HG02943 (cell line): ENCODE data around the gene LRP5.
A peak's percentile ranks its signal among the peaks of the same experiment; 100 is the strongest.
"Not testable (repeated sequence)": the region's sequence is repeated elsewhere in the genome, so short reads cannot be mapped to it uniquely, and the experiment has no call there.

Experiments
- ATAC-seq: cut with Tn5 transposase; IDR thresholded peaks from one replicate; pipeline ENCODE4 v1.9.1; 2021; ENCODE audit warnings: mild to moderate bottlenecking, low read depth, moderate library complexity; ENCODE audit not compliant: unreplicated experiment

The LRP5 gene

DNA sequence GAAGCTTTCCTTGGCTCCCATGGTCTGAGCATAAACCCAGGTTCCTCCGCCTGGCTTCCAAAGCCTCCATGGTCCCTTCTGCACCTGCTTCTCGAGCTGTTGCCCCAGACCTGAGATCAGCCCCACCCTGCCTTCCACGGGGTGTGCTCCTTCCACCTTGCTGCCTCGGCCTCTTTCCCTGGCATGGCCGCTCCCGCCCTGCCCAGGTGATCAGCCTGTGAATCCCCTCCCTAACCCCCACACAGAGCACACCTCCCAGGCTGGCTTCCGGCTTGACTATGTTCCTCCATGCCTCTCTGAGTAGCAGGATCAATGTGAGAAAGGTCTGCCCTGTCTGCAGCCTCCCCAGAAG lies 145.5 kb downstream of the LRP5 start:
- ATAC-seq = no peak

DNA sequence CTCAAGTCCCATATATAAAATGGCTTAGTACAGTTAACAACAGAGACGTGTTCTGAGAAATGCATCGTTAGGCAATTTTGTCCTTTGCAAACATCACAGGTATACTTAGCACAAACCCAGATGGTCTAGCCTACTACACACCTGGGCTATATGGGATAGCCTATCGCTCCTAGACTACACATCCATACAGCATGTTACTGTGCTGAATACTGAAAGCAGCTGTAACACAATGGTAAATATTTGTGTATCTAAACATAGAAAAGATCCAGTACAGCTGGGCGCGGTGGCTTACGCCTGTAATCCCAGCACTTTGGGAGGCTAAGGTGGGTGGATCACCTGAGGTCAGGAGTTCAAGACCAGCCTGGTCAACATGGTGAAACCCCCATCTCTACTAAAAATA lies 145.9 kb downstream of the LRP5 start:
- ATAC-seq = not testable (repeated sequence)

- peak; percentile 82 for ATAC-seq
Measured at GRCh38 chr11:68459886-68460740, 147.7 kb downstream of the LRP5 start.

DNA sequence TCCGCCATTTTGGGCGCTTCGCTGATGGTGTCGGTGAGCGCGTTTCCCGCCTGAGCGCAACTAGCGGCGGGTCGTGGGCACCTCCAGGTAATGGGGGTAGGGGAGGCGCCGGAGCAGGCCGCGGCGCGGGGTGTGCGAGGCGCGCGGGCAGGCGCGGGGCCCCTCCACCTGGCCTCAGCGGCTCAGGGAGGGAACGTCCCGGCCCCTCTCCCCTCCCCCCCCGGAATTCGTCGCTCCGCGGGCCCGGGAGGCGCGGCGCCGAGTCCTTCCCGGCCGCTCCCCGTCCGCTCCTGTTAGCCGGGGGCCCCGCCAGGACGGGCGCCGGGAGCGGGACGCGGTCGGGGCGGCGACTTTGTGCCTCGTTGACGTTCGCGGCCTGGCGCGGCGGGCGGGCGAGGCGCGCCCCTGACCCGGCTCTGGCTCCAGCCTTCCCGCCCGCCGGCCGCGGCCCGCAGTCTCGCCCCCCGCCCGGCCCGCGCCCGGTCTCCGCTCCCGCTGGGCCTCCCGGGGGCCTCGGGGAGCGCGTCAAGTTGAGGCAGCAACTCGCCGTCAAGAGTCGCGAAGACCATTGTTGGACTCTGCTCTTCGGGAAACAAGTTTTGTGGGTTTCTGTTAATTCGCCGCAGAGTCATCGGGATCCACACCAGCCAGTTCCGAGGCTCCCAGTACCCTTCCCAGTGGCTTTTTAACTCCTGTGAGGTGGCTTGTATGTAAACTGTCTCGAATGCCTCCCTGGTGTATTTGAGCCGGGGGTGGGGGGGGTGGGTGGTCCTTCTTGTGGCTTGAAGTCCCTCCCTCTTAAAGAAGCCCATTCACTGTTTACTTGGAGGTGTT lies 148.6 kb downstream of the LRP5 start, which contains the start of gene PPP6R3:
TSS of gene PPP6R3 (plus strand) at position 12 of the 834 bp plus-strand sequence. CDS start 76,913 bp downstream, outside the sequence.
- ATAC-seq = peak; percentile 26

GRCh38 chr11:68461575-68461917 lies 149.2 kb downstream of the LRP5 start:
- ATAC-seq = no peak

DNA sequence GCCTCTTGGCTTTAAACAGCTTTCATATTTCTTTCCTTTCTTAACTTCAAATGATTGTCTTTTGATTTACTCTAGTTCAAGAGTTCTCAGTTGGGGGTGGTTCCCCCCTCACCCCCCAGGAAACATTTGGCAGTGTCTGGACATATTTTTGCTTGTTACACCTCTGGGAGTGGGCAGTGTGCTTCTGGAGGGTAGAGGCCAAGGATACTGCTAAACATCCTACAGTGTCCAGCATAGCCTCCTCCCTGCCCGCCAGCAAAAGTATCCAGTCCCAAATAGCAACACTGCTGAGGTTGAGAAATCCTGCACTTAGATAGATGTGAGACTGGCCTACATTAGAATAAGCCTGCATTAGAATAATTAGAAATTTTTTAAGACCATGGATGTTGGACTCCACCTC lies 151.3 kb downstream of the LRP5 start:
- ATAC-seq = no peak

DNA sequence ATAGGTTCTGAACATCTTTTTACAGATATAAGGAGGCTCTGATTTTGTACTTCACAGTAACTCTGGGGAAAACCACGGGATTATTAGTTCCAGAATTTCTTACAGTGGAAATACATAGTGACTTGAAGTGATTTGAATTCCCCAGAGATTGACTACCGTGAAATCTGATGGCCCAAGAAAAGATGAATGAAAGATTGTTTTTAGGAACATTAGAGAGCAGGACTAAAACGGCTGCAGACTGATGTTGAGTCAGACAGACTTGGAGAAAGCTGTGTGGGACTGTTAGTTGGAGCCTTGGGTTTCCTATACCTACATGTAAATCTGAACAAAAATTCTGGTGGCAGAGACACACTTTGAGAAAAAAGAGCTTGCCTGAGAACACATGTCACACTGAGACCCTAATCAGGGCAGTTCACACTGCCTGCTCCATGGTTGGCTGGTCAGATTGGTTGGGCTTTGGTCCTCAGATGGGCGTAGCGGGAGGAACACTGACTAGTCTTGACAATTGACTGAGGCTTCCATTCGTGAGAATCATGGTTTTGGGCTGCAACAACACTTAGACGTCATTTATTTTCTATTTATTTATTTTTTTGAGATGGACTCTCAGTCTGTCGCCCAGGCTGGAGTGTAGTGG lies 154.9 kb downstream of the LRP5 start:
- no peak for ATAC-seq

DNA sequence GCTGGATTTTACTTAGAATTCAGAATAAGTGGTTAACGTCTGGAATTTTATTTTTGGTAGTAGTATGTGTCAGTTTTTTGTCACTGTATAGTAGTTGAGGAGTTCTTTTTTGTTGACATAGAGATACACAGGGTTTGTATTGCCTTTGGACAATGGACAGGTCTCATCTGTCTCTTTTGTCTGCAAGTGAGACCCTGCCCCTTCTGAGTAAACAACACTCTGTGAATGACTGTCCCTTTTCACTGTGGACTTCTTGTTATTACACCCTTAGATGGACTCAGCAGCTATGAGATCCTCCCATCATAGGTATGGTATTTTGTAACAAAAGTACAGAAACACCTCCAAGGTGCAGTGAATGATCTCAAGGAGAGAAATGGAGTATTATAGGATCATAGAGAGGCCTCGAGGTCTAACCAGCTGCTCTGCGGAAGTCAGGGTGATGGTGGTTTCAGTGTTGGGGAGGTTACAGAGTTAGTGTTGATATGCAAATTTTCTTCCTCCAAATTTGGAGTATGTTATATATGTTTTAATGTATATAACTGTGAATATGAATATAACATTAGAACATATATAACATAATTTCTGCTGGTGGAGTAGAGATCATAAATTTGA lies 155.9 kb downstream of the LRP5 start:
- no peak for ATAC-seq

DNA sequence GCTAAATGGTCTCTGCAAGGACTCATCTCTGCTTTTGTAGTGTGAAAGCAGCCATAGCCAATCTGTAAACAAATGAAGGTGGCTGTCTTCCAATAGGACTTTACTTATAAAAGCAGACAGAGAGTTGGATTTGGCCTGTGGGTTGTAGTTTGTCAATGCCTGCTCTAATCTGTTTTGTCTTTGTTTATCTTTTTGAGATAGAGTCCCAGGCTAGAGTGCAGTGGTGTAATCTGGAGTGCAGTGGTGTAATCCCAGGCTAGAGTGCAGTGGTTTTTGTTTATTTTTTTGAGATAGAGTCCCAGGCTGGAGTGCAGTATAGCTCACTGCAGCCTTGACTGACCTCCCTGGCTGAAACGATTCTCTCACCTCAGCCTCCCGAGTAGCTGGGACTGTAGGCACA lies 156.7 kb downstream of the LRP5 start:
- ATAC-seq = no peak

DNA sequence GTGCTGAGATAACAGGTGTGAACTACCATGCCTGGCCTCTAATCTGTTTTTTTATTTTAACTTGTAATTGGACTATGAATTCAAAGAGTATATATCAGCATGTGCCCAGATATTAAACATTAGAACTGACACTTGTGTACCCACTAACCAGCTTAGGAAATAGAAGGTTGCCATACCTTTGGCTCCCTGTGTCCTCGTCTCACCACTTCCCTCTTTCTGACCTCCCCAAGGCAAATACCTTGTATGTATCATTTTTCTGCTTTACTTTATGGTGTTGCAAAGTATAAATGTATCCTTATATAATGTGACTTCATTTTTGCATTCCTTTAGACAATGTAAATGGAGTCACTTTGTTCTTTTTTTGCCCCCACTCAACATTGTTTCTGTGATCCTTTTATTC lies 157.3 kb downstream of the LRP5 start:
- ATAC-seq = no peak

- ATAC-seq = no peak
Measured at GRCh38 chr11:68470304-68470811, 158.0 kb downstream of the LRP5 start.

DNA sequence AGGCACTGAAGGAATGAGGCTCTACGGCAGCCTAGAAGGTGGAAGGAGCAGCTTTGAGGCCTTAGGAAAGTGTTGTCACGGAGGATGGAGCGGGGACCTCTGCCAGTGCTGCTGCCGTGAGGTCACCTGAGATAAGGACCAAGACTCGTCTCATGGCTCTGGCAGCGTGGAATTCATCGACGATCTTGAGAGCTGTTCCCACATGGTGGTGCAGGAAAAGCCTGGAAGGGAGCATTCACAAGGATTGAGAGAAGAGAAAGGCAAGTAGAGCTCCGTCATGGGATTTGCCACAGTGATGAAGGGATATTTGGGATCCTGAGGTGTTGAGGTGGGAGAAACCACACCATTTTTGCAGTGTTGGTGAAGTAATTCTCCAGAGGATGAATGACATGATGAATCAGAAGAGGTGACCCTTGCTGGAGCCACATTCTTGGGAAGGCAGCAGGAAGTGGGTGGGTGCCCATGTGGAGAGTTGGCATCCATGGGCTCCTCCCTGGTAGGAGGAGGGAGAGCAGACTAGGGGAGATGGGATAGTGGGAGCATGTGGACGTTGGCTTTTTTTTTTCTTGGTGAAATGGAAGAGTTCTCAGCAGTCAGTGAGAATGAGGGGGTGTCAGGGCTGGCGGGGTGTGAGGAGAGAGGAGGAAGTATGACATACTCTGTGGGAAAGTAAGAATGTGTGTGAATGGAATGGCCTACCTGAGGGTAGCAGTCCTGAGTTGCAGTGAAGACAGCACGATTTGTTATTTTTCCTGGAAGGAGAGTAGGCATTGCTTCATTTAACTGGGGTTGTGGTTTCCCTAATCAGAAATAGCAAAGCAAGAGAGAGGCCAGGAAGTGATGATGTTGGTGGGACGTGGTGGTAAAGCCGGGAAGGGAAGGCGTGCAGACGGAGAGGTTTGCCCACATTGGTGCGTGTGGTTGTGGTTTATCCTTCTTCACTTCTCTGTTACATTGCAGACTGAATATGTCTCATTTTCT lies 159.3 kb downstream of the LRP5 start:
- no peak for ATAC-seq

DNA sequence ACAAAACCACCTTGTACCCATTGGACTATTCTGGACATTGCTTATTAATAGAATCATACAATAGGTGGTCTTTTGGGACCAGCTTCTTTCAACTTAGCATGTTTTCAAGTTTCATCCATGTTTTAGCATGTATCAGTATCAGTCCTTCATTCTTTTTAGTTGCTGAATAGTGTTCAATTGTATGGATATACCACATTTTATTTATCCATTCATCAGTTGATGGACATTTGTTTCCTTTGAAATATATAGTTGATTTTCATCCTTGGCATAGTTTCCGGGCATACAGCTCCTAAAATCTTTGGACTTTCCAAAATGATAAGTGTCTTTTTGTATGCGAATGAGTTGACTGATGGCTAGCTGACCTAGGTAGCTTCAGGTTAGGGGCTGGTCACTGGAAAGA lies 160.4 kb downstream of the LRP5 start:
- ATAC-seq = no peak

DNA sequence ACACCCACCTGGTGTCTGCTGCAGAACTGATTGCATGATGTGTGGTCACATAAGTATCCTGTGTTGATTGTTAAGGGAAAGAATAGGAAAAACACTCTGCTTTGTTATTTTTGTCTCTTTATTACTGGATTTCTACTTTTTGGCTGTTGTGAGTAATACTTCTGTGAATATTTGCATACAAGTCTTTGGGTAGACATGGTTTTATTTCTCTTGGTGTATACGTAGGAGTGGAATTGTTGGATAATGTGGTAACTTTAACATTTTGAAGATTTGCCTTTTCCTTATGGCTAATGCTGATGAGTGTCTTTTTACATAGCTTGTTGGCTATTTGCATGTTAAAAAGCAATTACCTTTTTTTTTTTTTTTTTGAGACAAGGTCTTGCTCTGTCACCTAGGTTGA lies 161.3 kb downstream of the LRP5 start:
- ATAC-seq = no peak

DNA sequence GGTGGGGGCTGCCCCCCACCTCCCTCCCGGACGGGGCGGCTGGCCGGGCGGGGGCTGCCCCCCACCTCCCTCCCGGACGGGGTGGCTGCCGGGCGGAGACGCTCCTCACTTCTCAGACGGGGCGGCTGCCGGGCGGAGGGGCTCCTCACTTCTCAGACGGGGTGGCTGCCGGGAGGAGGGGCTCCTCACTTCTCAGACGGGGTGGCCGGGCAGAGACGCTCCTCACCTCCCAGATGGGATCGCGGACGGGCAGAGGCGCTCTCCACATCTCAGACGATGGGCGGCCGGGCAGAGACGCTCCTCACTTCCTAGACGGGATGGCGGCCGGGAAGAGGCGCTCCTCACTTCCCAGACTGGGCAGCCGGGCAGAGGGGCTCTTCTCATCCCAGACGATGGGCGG lies 163.2 kb downstream of the LRP5 start:
- not testable (repeated sequence) for ATAC-seq

GRCh38 chr11:68479390-68479789 lies 167.0 kb downstream of the LRP5 start:
- ATAC-seq = no peak

DNA sequence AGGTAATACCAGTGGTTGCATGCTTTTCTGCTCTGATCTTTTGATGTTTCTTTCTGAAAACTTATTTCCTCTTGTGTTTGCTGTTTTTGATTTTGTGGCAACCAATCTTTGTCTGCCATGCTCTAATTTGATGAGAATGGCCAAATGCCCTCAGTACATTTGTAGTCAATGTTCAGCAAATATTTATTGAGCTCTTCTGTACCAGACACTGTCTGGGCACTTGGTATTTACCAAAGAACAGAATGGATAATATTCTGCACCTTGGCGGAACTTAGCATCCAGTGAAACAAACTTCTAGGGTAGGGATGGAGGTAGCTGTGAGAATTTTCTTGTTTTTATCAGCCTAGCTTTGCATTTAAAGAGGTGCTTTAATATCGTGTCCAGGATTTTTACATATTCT lies 167.8 kb downstream of the LRP5 start:
- ATAC-seq = no peak

DNA sequence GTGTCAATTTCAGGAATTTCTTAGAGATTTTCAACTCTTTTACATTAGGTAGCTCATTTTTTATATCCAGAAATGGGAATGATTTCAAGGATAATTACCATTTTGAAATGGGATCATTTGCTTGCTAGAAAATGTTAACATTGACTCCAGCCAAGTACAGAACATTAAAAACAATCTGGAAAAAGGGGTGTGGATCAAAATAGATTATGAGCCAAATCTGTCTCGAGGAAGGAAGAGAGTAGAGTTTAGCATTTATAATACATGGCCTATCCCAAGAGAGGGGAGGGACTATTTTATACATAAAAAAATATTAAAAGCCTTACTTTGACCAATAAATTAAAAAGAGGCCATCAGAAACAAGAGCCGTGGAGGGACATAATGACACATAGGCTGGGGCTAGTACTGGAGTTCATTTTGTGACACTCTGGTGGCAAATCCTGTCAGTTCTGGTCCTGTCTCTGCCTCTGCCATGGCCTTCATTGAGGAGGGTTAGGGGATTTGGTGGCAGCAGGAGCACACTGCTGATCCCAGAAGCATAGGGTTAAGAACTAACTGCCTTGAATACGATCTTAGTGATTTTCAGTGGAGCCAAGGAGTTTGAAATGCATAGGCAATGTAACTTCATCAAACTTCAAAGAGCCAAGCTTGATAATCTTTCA lies 168.6 kb downstream of the LRP5 start:
- no peak for ATAC-seq
